ENCODE results near the gene PGF. TPM values are rescaled to one million over a fixed set of nuclear protein-coding genes. Genes with fewer than 3 reads are reported as not detected.

Gene PGF
- total RNA-seq, 4 donors from 2014 or later = 0.68 to 3.5 (median 2.4) TPM

DNA sequence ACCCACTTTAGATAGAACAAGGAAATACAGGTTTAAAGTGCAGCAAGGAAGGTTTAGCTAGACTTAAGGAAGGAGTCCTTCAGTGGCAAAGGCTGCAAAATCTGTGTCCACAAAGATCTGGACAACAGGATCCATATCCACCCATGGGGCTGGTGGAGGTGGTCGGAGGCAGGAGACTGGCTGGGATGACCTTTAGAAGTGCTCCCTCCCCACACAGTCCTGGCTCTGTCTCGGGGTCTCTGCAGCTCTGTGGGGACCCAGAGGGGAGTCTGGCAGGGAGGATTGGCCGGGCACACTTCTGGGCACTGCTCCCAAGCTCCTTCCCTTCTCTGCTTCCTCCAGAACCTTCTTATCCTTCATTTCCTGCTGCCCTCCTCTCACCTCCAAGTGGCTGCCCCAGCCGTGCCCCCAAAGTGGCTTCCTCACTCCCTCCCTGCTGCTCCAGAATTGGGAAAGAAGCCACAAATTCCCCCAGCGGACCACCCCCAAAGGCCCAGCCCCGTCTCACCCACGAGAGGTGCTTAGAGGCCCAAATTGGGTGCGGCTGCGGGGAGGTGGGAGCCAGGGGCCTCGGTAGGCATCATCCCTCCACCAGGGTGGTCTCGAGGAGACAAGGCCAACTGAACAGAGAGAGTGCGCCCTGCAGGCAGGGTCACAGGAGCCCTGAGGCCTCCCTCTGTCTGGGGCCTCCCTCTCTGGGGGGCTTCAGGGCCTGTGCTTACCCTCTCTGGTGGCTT is 21.9 kb upstream of the PGF start:
- TF ChIP-seq, protein P1, sequence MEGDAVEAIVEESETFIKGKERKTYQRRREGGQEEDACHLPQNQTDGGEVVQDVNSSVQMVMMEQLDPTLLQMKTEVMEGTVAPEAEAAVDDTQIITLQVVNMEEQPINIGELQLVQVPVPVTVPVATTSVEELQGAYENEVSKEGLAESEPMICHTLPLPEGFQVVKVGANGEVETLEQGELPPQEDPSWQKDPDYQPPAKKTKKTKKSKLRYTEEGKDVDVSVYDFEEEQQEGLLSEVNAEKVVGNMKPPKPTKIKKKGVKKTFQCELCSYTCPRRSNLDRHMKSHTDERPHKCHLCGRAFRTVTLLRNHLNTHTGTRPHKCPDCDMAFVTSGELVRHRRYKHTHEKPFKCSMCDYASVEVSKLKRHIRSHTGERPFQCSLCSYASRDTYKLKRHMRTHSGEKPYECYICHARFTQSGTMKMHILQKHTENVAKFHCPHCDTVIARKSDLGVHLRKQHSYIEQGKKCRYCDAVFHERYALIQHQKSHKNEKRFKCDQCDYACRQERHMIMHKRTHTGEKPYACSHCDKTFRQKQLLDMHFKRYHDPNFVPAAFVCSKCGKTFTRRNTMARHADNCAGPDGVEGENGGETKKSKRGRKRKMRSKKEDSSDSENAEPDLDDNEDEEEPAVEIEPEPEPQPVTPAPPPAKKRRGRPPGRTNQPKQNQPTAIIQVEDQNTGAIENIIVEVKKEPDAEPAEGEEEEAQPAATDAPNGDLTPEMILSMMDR (IDR thresholded peaks at IDR 0.05; ENCODE audit: low read depth) = no peak

DNA sequence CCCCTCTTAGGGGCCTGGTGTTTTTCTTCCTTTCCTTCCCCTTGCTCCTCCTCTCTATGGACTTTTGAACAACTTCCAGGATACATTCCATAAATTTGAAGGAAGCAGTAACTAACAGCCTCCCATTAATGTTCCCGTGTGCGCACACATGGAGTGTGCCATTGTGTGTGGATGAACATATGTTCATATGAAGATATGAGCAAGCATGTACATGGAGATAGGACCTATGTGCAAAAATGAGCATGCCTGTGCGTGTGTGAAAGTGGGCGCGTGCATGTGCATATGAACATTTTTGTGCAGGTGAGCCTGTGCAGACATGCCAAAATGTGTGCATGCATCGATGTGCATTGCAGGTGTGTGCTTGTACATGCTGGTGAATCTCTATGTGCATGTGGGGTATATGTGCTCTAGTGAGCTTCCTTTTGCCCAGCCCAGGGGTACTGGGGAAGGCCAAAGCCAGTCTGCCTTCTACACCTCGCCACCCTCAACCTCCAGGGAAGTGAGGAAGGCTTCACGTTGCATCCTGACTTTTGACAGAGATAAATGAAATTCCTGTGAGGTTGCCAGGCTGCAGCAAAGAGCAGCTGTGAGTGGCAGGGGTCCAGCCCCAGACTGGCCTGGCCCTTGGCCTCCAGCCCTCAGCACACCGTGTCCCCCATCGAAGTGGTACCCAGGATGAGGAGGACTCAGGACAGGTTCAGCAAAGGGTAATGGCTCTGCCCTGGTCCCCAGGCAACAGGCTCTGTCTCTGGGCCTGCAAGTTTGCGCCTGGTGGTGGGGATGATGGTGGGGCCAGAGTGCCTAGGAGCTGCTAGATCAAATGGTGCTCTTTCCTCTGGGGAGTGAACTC is 21.1 kb upstream of the PGF start:
- TF ChIP-seq, protein P1 (IDR thresholded peaks at IDR 0.05; ENCODE audit: low read depth) = no peak

DNA sequence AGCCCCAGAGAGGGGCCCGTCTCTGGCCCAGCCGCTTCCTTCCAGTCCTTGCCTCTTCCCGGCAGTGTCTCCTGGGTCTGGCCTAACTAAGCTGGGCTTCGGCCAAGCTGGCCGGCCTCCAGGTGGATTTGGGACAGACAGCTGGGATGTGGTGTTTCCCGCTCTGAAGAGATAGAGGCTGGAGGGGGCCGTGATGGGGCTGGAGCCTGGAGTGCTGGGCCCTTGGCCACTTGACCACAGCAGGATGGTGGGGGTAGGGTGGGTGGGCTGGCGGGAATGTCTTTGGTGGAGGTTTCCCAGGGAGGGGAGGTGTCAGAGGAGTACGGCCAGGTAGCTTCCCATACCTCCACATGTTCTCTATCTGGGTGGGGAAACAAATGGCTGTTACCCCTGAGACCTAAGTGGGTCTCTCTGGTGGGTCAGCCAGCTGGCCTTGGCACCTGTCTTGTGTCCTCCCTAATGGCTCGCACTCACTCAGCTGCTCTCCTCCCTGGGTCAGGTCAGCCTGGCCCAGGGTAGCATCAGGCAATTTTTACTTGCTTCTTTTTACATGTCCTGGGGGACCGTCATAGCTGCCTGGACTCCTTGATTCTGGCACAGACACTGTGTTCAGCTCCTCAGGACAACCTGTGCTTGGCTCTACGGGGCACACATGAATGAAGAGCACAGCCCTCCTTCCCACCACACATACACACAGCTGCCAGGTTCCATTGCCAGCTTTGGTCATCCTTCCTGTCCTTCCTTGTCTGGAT is 19.8 kb upstream of the PGF start:
- TF ChIP-seq, protein P1 (IDR thresholded peaks at IDR 0.05; ENCODE audit: low read depth) = no peak

DNA sequence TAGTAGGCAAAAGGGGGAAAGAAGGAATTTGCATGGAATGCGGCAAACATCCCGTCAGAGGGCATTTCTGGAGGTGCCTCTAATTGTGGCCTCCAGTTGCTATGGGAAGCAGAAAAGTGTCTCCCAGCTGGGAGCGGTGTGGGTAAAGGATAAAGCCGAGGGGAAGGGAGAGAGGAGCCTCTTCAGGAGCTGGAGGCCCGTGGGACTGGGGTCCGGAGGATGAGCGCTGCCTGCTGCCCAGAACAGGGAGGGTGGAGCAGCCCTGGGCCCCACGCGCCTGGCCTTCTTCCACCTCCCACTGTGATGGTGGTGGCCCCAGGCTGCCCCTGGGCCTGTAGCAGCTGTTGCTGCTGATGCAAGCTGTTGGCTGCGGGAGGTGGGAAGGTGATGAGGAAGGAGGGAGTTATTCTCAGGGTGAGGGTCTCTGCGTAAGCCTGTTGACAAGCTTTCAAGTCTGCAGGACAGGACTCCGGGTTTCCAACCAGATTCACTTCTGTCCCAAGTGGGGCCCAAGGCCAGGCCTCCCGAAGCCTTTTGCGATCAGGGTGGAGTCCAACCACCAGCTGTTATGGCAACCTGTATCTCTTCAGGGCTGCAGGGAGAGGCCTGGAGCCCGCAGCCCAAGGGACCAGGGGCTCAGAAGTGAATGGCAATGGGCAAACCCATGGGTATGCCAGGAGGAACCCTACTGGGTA is 19.1 kb upstream of the PGF start:
- TF ChIP-seq, protein P1 (IDR thresholded peaks at IDR 0.05; ENCODE audit: low read depth) = no peak

DNA sequence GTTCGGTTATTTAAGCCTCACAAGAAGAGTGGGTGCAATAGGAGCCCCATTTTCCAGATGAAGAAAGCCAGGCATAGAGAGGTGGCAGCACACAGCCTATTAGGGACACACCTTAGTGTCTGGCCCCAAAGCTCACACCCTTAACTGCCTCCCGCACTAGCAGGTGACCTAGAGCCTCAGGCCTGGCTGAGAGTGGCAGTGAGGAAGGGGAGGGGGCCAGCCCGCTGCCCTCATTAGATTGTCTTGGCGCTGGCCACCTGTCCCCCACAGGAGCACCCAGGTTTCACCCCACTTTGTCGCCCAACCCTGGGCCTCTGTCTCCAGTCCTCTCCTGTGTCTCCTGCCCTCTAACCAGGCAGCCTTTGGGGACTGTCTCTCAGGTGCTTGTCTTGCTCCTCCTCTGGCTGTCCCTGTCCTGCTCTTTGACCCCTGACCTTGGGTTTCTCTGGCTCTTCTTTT is 18.5 kb upstream of the PGF start:
- TF ChIP-seq, protein P1 (IDR thresholded peaks at IDR 0.05; ENCODE audit: low read depth) = no peak

DNA sequence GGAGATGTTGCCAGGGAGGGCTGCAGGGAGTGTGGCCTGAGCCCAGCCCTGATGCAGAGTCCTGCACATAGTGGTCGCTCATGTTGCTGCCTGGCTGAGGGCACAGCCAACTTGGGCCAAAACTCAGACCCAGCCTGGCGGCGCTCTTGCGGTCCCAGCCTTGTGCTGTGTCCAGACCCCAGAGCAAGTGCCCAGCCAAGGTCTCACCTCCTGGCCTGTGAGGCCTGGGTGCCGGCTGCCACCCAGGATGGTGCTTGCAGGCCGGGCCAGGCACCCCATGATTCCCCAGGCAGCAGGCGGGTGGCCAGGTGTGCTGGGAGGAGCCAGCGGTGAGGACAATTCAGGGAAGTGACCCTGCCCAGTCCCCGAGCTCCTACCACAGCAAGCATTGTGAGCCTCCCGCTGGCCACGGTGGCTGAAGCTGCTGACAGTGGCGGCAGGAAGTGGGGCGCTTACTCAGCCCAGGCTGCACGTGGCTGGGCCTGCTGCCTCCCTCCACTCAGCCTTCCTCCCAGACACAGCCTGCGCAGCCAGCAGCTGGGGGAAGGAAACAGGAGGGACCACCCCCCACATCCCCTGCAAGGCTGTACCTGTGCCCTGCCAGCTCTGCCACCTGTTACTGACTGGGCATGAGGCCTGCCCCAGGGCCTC is 17.7 kb upstream of the PGF start:
- TF ChIP-seq, protein P1 (IDR thresholded peaks at IDR 0.05; ENCODE audit: low read depth) = no peak
